Endothelial cell of umbilical vein (primary cell): ENCODE measurements around the gene NEK7. TPM values are rescaled to one million over a fixed set of nuclear protein-coding genes. Genes with fewer than 3 reads are reported as not detected.

ENCODE experiments used
- BruUV-seq: library from RNA; stranded (reverse); fragments of 400-500 nt; replicated peaks from 2 replicates; lab custom pipeline; 2021; lab: Mats Ljungman, UMichigan
- CTCF ChIA-PET: fragments of 300-600, 350-600 bp; sonication (Branson Sonifier 250); formaldehyde crosslinking; loops from one replicate; lab custom pipeline; 2021; ENCODE audit warnings: antibody characterized with exemption, inconsistent platforms; lab: Charles Lee
- POLR2A ChIA-PET: fragments of 300-600, 350-600 bp; sonication (Branson Sonifier 250); formaldehyde crosslinking; loops from one replicate; lab custom pipeline; 2021; ENCODE audit warnings: antibody characterized with exemption, inconsistent platforms; lab: Charles Lee
- DNase-seq: peaks from one replicate; pipeline ENCODE4 v3.0.0-alpha.2; 2011; ENCODE audit warnings: low read depth, low spot score
- FAIRE-seq: peaks from 2 replicates; lab custom pipeline; 2011; peaks lifted over from hg19 to GRCh38; lab: Jason Lieb, UNC
- H2AFZ ChIP-seq: 2 replicates; pipeline ENCODE4 v1.6.0; 2012; ENCODE audit warnings: low read depth, low read length, control low read depth, inconsistent platforms
- H3K27ac ChIP-seq: 2 replicates; pipeline ENCODE4 v1.5.1; 2011; ENCODE audit warnings: low read depth, mild to moderate bottlenecking, control low read depth, low read length, moderate library complexity; ENCODE audit not compliant: insufficient read depth
- H3K27me3 ChIP-seq, 2 experiments: 2 replicates each; pipeline versions ENCODE4 v1.6.0 to v1.6.1; 2011; ENCODE audit warnings: low read length in 2 of 2, mixed read lengths in 1 of 2; ENCODE audit not compliant: control insufficient read depth in 2 of 2, insufficient read depth in 2 of 2
- H3K36me3 ChIP-seq, 2 experiments: 2 replicates in 1 of 2; 3 replicates in 1 of 2; pipeline ENCODE4 v1.5.1; 2011; ENCODE audit warnings: low read length in 2 of 2, mild to moderate bottlenecking in 1 of 2, moderate library complexity in 1 of 2; ENCODE audit not compliant: control insufficient read depth in 2 of 2, insufficient read depth in 2 of 2; ENCODE audit errors: extremely low read depth in 1 of 2
- H3K4me1 ChIP-seq: 3 replicates; pipeline ENCODE4 v1.5.1; 2011; ENCODE audit warnings: mild to moderate bottlenecking, low read length; ENCODE audit not compliant: control insufficient read depth, insufficient read depth; ENCODE audit errors: extremely low read depth
- H3K4me2 ChIP-seq: 2 replicates; pipeline ENCODE4 v1.6.1; 2011; ENCODE audit warnings: low read length, control low read depth, mixed read lengths; ENCODE audit not compliant: insufficient read depth
- H3K4me3 ChIP-seq, 3 experiments: fragments of 200-600 bp in 1 of 3; sonication (generic), shearing (Covaris generic) in 1 of 3; replicated peaks in 1 of 3; 2 replicates each; pipeline ENCODE4 v1.5.1; 2011 to 2016; ENCODE audit warnings: control low read depth in 3 of 3, low read length in 3 of 3, mild to moderate bottlenecking in 2 of 3, inconsistent platforms in 1 of 3, low read depth in 1 of 3, moderate library complexity in 1 of 3; ENCODE audit not compliant: insufficient read depth in 1 of 3
- H3K79me2 ChIP-seq: 2 replicates; pipeline ENCODE4 v1.6.0; 2012; ENCODE audit warnings: low read length, inconsistent platforms; ENCODE audit not compliant: control insufficient read depth, insufficient read depth
- H3K9ac ChIP-seq: replicated peaks from 2 replicates; pipeline ENCODE3; 2011; ENCODE audit warnings: low read length, control low read depth; ENCODE audit not compliant: insufficient read depth; ENCODE audit errors: extremely low read depth
- H3K9me1 ChIP-seq: replicated peaks from 3 replicates; pipeline ENCODE4 v1.6.0; 2011; ENCODE audit warnings: mild to moderate bottlenecking, low read length; ENCODE audit not compliant: control insufficient read depth, insufficient read depth; ENCODE audit errors: extremely low read depth
- H3K9me3 ChIP-seq: replicated peaks from 2 replicates; pipeline ENCODE4 v1.5.1; 2012; ENCODE audit warnings: low read length, inconsistent platforms; ENCODE audit not compliant: control insufficient read depth, insufficient read depth
- H4K20me1 ChIP-seq: replicated peaks from 2 replicates; pipeline ENCODE3; 2011; ENCODE audit warnings: mild to moderate bottlenecking, low read length; ENCODE audit not compliant: control insufficient read depth, insufficient read depth; ENCODE audit errors: extremely low read depth
- CTCF ChIP-seq, 2 donors: IDR thresholded peaks; 1 replicate in 1 of 2; 2 replicates in 1 of 2; pipeline ENCODE4 v1.5.1; 2011; ENCODE audit warnings: low read length in 2 of 2, mild to moderate bottlenecking in 2 of 2, moderate library complexity in 2 of 2, control low read depth in 1 of 2, inconsistent platforms in 1 of 2, low read depth in 1 of 2; ENCODE audit not compliant: insufficient read depth in 1 of 2; ENCODE audit errors: extremely low read depth in 1 of 2
- EZH2 ChIP-seq: IDR thresholded peaks from 2 replicates; pipeline ENCODE4 v1.6.1; 2012; ENCODE audit warnings: borderline replicate concordance, low read depth, mild to moderate bottlenecking, moderate library complexity, low read length, inconsistent platforms; ENCODE audit not compliant: severe bottlenecking
- FOS ChIP-seq: IDR thresholded peaks from 2 replicates; pipeline ENCODE4 v1.6.1; 2011; ENCODE audit warnings: mild to moderate bottlenecking, low read length, moderate library complexity, borderline replicate concordance; ENCODE audit not compliant: insufficient read depth
- GATA2 ChIP-seq: IDR thresholded peaks from 2 replicates; pipeline ENCODE4 v1.7.0; 2011; ENCODE audit warnings: low read depth, mild to moderate bottlenecking, moderate library complexity, mixed read lengths, low read length; ENCODE audit not compliant: insufficient read length, insufficient read depth
- JUN ChIP-seq: IDR thresholded peaks from 2 replicates; pipeline ENCODE4 v1.6.1; 2011; ENCODE audit warnings: borderline replicate concordance, low read depth; ENCODE audit not compliant: insufficient read length, insufficient read depth
- MAX ChIP-seq: IDR thresholded peaks from 2 replicates; pipeline ENCODE4 v1.6.1; 2011; ENCODE audit not compliant: insufficient read depth, insufficient read length
- MYC ChIP-seq: IDR thresholded peaks from one replicate; pipeline ENCODE4 v1.6.1; 2011; ENCODE audit warnings: mild to moderate bottlenecking, low read depth, low read length
- POLR2A ChIP-seq: IDR thresholded peaks from 2 replicates; pipeline ENCODE4 v1.6.1; 2012; ENCODE audit warnings: low read depth, mild to moderate bottlenecking, control low read depth, low read length
- POLR2AphosphoS5 ChIP-seq: IDR thresholded peaks from 2 replicates; pipeline ENCODE4 v1.6.1; 2012; ENCODE audit warnings: low read depth, mild to moderate bottlenecking, control low read depth, low read length, moderate library complexity; ENCODE audit not compliant: insufficient read depth
- dilution Hi-C: fragments of 300-500 bp; cut with MboI; formaldehyde crosslinking; loops from one replicate; pipeline ENCODE4 v1.15.0; 2019; ENCODE audit warnings: low sequenced_read_pairs; ENCODE audit not compliant: extremely low pct_ligation_motif_present
- intact Hi-C: fragments of 100-400 bp; cut with micrococcal nuclease; formaldehyde crosslinking; loops from one replicate; pipeline ENCODE4 v1.10.0; 2022
- polyA plus RNA-seq, 4 experiments: library from polyadenylated mRNA; depleted of rRNA in 3 of 4; stranded (reverse) in 3 of 4; unstranded in 1 of 4; fragments of >200 nt; gene quantifications; 2 replicates each; pipeline versions ENCODE4 v1.2.1 to v1.2.3, GENCODE V29; 2011 to 2012; ENCODE audit warnings: missing spikeins in 1 of 4
- total RNA-seq: library from RNA; stranded (reverse); gene quantifications from 2 replicates; pipeline ENCODE4 v1.2.3, GENCODE V29; 2021

Gene NEK7
- total and polyA plus RNA-seq, 2 donors (not counting 3 experiments of a cell fraction or from before 2014, with no cell fraction given), result 22.6 to 45.7 TPM

GRCh38 chr1:198263186-198263585 lies 106.4 kb downstream of the NEK7 start:
- H3K36me3 ChIP-seq, result no peaks in the 10 kb centered on the region
- no peak overlapping the region for H3K9ac ChIP-seq
- no peaks in the 10 kb centered on the region for H3K9me1 ChIP-seq
- FAIRE-seq (no peak), DNase-seq (no peak)
- intact Hi-C loops (no loop called here), dilution Hi-C loops (no loop called here)
- H3K79me2 ChIP-seq, result peaks cover 11% of the 10 kb centered on the region
- no peak overlapping the region for H3K4me3 ChIP-seq
- no peak overlapping the region for H2AFZ ChIP-seq
- ChIA-PET CTCF (no interaction called here), POLR2A (no interaction called here)
- TF ChIP-seq CTCF (IDR thresholded peaks at IDR 0.05; ENCODE audit: extremely low read depth in 1 of 2, insufficient read depth in 1 of 2, low read depth in 1 of 2, low read length in 2 of 2), result no peak
- TF ChIP-seq MAX, result no peak
- TF ChIP-seq POLR2A, result no peak
- no peak for TF ChIP-seq JUN
- no peak for TF ChIP-seq MYC
- no peak for TF ChIP-seq POLR2AphosphoS5
- no peak for TF ChIP-seq EZH2
- TF ChIP-seq GATA2, result no peak
- TF ChIP-seq FOS, result no peak
- peaks cover 33% of the 10 kb centered on the region for H3K4me1 ChIP-seq
- H3K4me2 ChIP-seq, result no peak overlapping the region
- no peaks in the 10 kb centered on the region for H3K9me3 ChIP-seq
- no peak overlapping the region for H3K27ac ChIP-seq
- no peaks in the 10 kb centered on the region for H3K27me3 ChIP-seq
- H4K20me1 ChIP-seq, result no peaks in the 10 kb centered on the region
- BruUV-seq, result no TSS peak
